ENCODE measurements around the gene CCDC106. TPM values are rescaled to one million over a fixed set of nuclear protein-coding genes. Genes with fewer than 3 reads are reported as not detected.

The CCDC106 gene
- total and polyA plus RNA-seq, 2 of the 4 experiments (the other 2 are of a cell fraction) = 2.3 to 13.6 TPM

- intact Hi-C loops (cut with micrococcal nuclease) (no loop called here), dilution Hi-C loops (cut with HindIII; ENCODE audit: low sequenced_read_pairs, unreplicated experiment) (no loop called here), in situ Hi-C loops (cut with MboI; ENCODE audit: low sequenced_read_pairs) (loop anchor here (25.0 kb wide), 2 partner anchors 339 to 514 kb away; partner anchors contain the start of genes BRSK1, HSPBP1 and PPP1R12C)
- no peak overlapping the region for H4K8ac ChIP-seq (ENCODE audit: low read depth in 2 of 2, low read length in 2 of 2)
- WGBS, 2 experiments (ENCODE audit: extremely low coverage in 2 of 2, insufficient read length in 1 of 2) = 80% methylated on average over 3 of the region's 11 CpGs; no CpG with 5 or more reads in 1 of the 2 experiments
- H3K27me3 ChIP-seq (ENCODE audit: control insufficient read depth, insufficient read depth, low read length) = no peaks in the 10 kb centered on the region
- H3K9me1 ChIP-seq (ENCODE audit: insufficient read depth, low read length) = no peaks in the 10 kb centered on the region
- H2BK20ac ChIP-seq (ENCODE audit: low read depth, low read length) = no peak overlapping the region
- no peak overlapping the region for H3K4me2 ChIP-seq (ENCODE audit: low read depth, low read length)
- H3K18ac ChIP-seq (ENCODE audit: low read depth, low read length) = no peak overlapping the region
- H3K9ac ChIP-seq (ENCODE audit: low read depth, low read length) = no peak overlapping the region
- H3K36me3 ChIP-seq (ENCODE audit: control insufficient read depth, insufficient read depth, low read length) = peaks cover 6% of the 10 kb centered on the region; the same call in 1 of the 2 replicates
- no peak overlapping the region for H3K27ac ChIP-seq (ENCODE audit: insufficient read depth, low read length)
- H2AK5ac ChIP-seq (ENCODE audit: low read depth, low read length) = no peak overlapping the region
- CTCF ChIA-PET = no interaction called here
- H3K23ac ChIP-seq (ENCODE audit: low read depth, low read length) = no peak overlapping the region
- no peak overlapping the region for H2BK5ac ChIP-seq (ENCODE audit: low read depth, low read length, poor library complexity, severe bottlenecking)
- no peak overlapping the region for H2BK120ac ChIP-seq (ENCODE audit: low read depth, low read length)
- H2AK9ac ChIP-seq (replicated peaks; ENCODE audit: low read depth, low read length, poor library complexity) = no peak overlapping the region
- TF ChIP-seq CEBPB (IDR thresholded peaks at IDR 0.05; ENCODE audit: low read depth, low read length) (no peak), BHLHE40 (IDR thresholded peaks at IDR 0.05; ENCODE audit: low read depth, low read length) (no peak), SMC3 (IDR thresholded peaks at IDR 0.05; ENCODE audit: low read depth, low read length) (no peak), NFE2L2 (IDR thresholded peaks at IDR 0.05; ENCODE audit: low read depth, low read length) (no peak), CHD1 (IDR thresholded peaks at IDR 0.05; ENCODE audit: low read depth, low read length) (no peak), RFX5 (IDR thresholded peaks at IDR 0.05; ENCODE audit: low read depth, low read length) (no peak), MXI1 (IDR thresholded peaks at IDR 0.05; ENCODE audit: borderline replicate concordance, low read depth, low read length) (no peak), FOS (IDR thresholded peaks at IDR 0.05; ENCODE audit: low read depth, low read length) (no peak), RAD21 (IDR thresholded peaks at IDR 0.05; ENCODE audit: low read length) (no peak), RCOR1 (IDR thresholded peaks at IDR 0.05; ENCODE audit: insufficient replicate concordance, low read length) (no peak)
- TF ChIP-seq, protein P1, sequence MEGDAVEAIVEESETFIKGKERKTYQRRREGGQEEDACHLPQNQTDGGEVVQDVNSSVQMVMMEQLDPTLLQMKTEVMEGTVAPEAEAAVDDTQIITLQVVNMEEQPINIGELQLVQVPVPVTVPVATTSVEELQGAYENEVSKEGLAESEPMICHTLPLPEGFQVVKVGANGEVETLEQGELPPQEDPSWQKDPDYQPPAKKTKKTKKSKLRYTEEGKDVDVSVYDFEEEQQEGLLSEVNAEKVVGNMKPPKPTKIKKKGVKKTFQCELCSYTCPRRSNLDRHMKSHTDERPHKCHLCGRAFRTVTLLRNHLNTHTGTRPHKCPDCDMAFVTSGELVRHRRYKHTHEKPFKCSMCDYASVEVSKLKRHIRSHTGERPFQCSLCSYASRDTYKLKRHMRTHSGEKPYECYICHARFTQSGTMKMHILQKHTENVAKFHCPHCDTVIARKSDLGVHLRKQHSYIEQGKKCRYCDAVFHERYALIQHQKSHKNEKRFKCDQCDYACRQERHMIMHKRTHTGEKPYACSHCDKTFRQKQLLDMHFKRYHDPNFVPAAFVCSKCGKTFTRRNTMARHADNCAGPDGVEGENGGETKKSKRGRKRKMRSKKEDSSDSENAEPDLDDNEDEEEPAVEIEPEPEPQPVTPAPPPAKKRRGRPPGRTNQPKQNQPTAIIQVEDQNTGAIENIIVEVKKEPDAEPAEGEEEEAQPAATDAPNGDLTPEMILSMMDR (conservative IDR thresholded peaks at IDR 0.05; ENCODE audit: low read depth, low read length) = no peak
- TF ChIP-seq, protein P2, sequence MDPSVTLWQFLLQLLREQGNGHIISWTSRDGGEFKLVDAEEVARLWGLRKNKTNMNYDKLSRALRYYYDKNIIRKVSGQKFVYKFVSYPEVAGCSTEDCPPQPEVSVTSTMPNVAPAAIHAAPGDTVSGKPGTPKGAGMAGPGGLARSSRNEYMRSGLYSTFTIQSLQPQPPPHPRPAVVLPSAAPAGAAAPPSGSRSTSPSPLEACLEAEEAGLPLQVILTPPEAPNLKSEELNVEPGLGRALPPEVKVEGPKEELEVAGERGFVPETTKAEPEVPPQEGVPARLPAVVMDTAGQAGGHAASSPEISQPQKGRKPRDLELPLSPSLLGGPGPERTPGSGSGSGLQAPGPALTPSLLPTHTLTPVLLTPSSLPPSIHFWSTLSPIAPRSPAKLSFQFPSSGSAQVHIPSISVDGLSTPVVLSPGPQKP (IDR thresholded peaks at IDR 0.05; ENCODE audit: borderline replicate concordance, low read depth, low read length) = no peak
- TF ChIP-seq, protein P3, sequence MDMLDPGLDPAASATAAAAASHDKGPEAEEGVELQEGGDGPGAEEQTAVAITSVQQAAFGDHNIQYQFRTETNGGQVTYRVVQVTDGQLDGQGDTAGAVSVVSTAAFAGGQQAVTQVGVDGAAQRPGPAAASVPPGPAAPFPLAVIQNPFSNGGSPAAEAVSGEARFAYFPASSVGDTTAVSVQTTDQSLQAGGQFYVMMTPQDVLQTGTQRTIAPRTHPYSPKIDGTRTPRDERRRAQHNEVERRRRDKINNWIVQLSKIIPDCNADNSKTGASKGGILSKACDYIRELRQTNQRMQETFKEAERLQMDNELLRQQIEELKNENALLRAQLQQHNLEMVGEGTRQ (IDR thresholded peaks at IDR 0.05; ENCODE audit: low read depth, low read length) = no peak
- H4K91ac ChIP-seq (ENCODE audit: insufficient read depth, low read depth, low read length) = no peak overlapping the region
- no peaks in the 10 kb centered on the region; the same call in 1 of the 2 replicates for H4K20me1 ChIP-seq (ENCODE audit: insufficient read depth, low read length)
- no peak overlapping the region for H2AFZ ChIP-seq (replicated peaks; ENCODE audit: low read length, poor library complexity)
- POLR2A ChIA-PET (ENCODE audit: unreplicated experiment) = interaction anchor here (0.7 kb wide), 1 partner anchor 28 kb away, joined by 3 read pairs; the partner anchor contains the start of gene U2AF2
- no peaks in the 10 kb centered on the region for H3K9me3 ChIP-seq (ENCODE audit: control insufficient read depth, insufficient read depth, low read length)
- peaks cover 7 to 17% of the 10 kb centered on the region in 2 experiments for H3K79me1 ChIP-seq (ENCODE audit: low read depth in 1 of 2, low read length in 2 of 2)
- ATAC-seq (ENCODE audit: low read depth) (no peak), DNase-seq (no peak)
- no TSS peak for BruUV-seq (replicated peaks)
- H2BK15ac ChIP-seq (ENCODE audit: low read depth, low read length) = no peak overlapping the region
- no peak overlapping the region for H3K56ac ChIP-seq (ENCODE audit: extremely low read depth, insufficient read depth, low read length)
- no peaks in the 10 kb centered on the region for H3K4me1 ChIP-seq (ENCODE audit: control insufficient read depth, insufficient read depth, low read length)
- no peak overlapping the region for H3K4ac ChIP-seq (ENCODE audit: low read depth, low read length)
- no peak overlapping the region for H4K5ac ChIP-seq (ENCODE audit: low read depth, low read length)
- H3K4me3 ChIP-seq (ENCODE audit: insufficient read depth, low read depth, low read length) = no peak overlapping the region
- no peak overlapping the region for H3K14ac ChIP-seq (replicated peaks; ENCODE audit: low read depth, low read length)
Observed at GRCh38 chr19:55626350-55626749, 21.7 kb upstream of the CCDC106 start.

Data from IMR-90 (cell line).